ENCODE data around the gene FBXL3. TPM values are rescaled to one million over a fixed set of nuclear protein-coding genes. Genes with fewer than 3 reads are reported as not detected.

The FBXL3 gene
- total and polyA plus RNA-seq, 2 experiments from 2014 or later, result 5.0 to 14.6 TPM

DNA sequence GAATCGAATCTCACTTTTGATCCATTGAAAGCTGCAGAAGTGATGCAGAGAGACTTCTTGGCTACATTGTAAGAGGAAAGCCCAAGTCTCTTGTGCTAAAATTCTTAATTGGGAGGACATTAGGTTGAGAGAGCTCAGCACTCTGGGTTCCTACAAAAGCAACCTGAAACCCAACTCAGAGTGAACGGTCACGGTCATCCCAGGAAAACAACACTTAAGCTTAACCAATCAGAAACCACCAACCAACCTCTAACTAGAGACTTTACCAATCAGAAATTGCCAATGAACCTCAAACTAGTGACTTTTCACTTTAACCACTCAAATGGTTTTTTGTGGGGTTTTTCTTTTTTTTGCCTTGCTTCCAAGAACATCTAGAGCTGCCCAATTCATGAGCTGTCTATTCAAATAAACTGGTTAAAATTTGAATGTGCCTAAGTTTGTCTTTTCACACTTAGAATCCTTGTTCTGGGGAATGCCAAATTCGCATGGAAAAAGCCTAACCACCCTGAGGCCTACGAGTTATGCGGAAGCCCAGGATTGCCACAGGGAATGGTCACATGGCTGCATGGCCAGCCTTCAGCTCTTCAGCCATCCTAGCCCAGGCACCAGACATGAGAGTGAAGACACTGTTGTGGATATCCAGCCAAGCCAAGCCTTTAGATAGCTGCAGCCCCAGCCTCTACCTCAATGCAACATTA lies 52.9 kb downstream of the FBXL3 start (continued):
- TF ChIP-seq ZNF462 (CRISPR knock-in tag; IDR thresholded peaks at IDR 0.05), result no peak

DNA sequence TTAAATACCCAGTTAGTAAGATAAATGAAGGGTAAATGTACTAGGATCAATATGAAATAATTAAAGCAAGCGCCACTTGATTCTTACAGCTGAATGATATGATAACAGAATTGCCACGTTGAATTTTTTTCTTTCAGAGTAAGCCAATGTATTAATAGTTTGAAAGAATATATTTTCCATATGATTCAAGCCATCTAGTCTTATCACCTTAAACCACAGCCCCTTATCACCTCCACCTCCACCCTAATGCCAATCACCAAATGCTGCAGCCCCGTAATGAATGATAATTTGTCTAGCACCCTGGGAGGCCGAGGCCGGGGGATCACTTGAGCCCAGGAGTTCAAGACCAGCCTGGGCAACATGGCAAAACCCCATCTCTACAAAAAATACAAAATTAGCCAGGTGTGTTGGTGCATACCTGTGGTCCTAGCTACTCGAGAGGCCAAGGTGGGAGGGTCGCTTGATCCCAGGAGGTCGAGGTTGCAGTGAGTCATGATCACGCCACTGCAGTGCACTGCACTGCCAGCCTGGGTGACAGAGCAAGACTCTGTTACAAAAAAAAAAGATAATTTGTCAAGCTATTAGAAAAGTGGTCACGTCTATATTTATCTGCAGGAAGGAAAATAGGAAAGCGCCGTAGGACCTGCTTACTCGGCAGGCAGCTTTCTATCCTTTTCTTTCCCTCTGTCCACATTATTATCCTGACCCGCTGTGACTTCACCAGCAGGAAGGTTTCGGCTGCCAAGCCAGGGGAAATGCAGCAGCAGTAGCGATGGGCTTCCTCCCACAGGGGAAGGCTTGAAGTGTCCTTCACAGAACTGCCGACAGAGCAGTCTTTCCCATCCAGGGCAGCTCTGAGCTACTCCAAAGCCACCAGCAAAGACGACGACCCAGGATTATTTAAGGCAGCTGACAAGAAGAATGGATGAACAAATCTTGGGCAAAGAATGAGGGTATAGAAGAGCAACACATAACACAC lies 54.8 kb downstream of the FBXL3 start:
- Mint-ChIP-seq H3K4me3 (no peak overlapping the region), H3K27me3 (ENCODE audit: insufficient read depth, low read depth, poor library complexity) (peaks cover 2% of the 10 kb centered on the region), H3K36me3 (ENCODE audit: low read depth) (no peaks in the 10 kb centered on the region), H3K9me3 (no peaks in the 10 kb centered on the region), H3K27ac (no peak overlapping the region), H3K4me1 (peaks cover 12% of the 10 kb centered on the region; the same call in 1 of the 3 replicates)
- Histone ChIP-seq H3K79me2 (replicated peaks; ENCODE audit: insufficient read depth) (no peaks in the 10 kb centered on the region), H2AFZ (peak overlapping the region; percentile 8; the same call in 1 of the 2 replicates), H3K4me1 (ENCODE audit: insufficient read depth) (no peaks in the 10 kb centered on the region), H3K27ac (ENCODE audit: low read depth) (no peak overlapping the region), H3K27me3 (ENCODE audit: insufficient read depth) (no peaks in the 10 kb centered on the region), H4K20me1 (replicated peaks; ENCODE audit: insufficient read depth) (no peaks in the 10 kb centered on the region), H3K4me2 (no peak overlapping the region), H3K36me3 (ENCODE audit: insufficient read depth) (no peaks in the 10 kb centered on the region), H3F3A (replicated peaks; ENCODE audit: low read depth) (no peaks in the 10 kb centered on the region), H3K9me2 (ENCODE audit: insufficient read depth) (peaks cover 6% of the 10 kb centered on the region; the same call in 1 of the 2 replicates), H3K4me3 (no peak overlapping the region)
- no peak for DNase-seq (ENCODE audit: low spot score)
- ATAC-seq, result peak; percentile 49
- TF ChIP-seq CREB1 (CRISPR knock-in tag; IDR thresholded peaks at IDR 0.05; ENCODE audit: low read depth) (no peak), EZH2 (IDR thresholded peaks at IDR 0.05; ENCODE audit: low read depth, unreplicated experiment) (no peak), EZH2phosphoT487 (IDR thresholded peaks at IDR 0.05; ENCODE audit: unreplicated experiment) (no peak), NANOG (IDR thresholded peaks at IDR 0.05; ENCODE audit: borderline replicate concordance) (no peak), ZNF114 (CRISPR knock-in tag; IDR thresholded peaks at IDR 0.05) (no peak), POLR2AphosphoS5 (IDR thresholded peaks at IDR 0.05; ENCODE audit: low read depth) (no peak), ZNF462 (CRISPR knock-in tag; IDR thresholded peaks at IDR 0.05) (no peak)
